Fibroblast of upper back skin (primary cell): Measurements from ENCODE around the gene PARG.
"Not testable (repeated sequence)": the region's sequence is repeated elsewhere in the genome, so short reads cannot be mapped to it uniquely, and the experiment has no call there.

Experiments used
- DNase-seq: peaks from one replicate; pipeline ENCODE4 v3.0.0-alpha.2; 2013

The PARG gene

GRCh38 chr10:49941447-49942338, at the start of gene PARG, which contains the start of gene TIMM23B:
Gene PARG, minus strand, starts transcription at chr10:49942027. Its CDS starts 302 bp downstream, at chr10:49941725.
Gene TIMM23B, plus strand, starts transcription at chr10:49942053. Its CDS starts 142 bp downstream, at chr10:49942195.
- peak; percentile 78 for DNase-seq

DNA sequence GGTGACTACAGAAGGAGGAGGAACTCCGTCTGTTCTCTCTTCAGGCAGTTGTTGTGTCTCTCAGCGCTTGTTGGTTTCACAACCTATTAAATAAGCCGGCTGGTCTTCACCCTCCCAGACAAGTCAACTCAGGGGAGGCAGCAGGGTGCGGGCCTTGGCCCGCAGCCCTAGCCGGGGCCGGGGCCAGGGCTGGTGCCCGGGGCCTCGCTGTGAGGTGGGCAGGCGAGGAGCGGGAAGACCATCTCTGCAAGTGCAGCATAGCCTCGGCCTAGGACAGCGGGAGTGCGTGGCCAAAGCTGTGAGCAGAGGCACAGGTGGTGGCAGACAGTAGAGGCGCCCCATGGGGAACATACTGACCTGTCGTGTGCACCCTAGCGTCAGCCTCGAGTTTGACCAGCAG, 46.5 kb upstream of the PARG start, which contains the start of gene AGAP6:
TSS of gene AGAP6 (plus strand) at position 31 of the 400 bp plus-strand sequence. CDS start at position 341, 310 bp downstream.
- not testable (repeated sequence) for DNase-seq

DNA sequence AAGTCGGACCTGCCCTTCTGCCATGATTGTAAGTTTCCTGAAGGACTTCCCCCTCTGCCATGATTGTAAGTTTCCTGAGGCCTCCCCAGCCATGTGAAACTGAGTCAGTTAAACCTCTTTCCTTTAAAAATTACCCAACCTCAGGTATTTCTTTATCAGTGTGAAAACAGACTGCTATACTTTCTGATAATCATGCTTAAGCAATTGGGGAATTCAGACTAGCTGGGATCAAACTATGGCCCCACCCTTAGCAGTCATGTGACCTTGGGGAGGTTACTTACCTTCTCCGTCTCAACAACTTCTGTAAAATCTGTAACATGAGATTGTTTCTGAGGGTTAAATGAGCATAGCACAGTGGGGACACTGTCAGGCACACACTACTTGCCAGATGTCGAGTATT, 45.4 kb upstream of the PARG start:
- DNase-seq = not testable (repeated sequence)

- not testable (repeated sequence) for DNase-seq
These were observed 35.9 kb upstream of the PARG start for GRCh38 chr10:49977756-49978155.

DNA sequence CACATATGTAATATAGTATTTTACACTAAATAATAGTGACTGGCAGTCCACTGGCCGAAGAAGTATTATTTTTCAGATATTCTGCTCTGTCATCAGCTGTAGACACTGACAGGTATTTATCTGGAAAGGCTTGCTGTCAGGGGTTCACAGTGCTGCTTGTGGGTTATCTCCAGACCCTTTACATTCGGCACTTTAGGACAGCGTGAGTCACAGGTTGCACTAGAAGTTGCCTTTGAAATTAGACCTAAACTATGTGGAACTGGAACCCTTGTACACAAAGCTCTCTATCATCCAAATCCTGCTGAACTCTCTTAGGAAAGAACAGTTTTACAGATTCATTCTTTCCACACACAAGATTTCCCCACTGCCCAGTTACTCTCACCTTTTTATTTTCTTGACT, 30.3 kb upstream of the PARG start:
- DNase-seq = not testable (repeated sequence)

DNA sequence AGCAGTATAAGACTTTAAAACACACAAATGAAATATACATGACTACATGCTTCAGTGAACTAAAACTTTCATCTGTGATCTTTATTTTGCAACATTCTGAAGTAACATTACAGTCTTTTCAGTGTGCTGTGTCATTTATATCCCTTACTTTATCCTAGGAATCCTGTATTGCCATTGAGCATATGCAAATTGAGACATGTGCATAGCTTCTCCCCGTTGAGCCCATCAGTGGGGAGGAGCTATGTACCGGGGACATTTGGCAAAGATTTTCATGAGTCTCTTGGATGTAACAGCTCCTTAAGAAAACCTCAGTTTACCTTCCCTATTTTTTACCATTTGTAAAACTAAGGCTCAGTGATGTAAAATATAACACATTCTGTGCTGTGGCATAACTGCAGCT, 29.6 kb upstream of the PARG start:
- DNase-seq = not testable (repeated sequence)

GRCh38 chr10:49970331-49970857, 28.6 kb upstream of the PARG start:
- DNase-seq = not testable (repeated sequence)

GRCh38 chr10:49953122-49953521, 11.3 kb upstream of the PARG start:
- DNase-seq = not testable (repeated sequence)

DNA sequence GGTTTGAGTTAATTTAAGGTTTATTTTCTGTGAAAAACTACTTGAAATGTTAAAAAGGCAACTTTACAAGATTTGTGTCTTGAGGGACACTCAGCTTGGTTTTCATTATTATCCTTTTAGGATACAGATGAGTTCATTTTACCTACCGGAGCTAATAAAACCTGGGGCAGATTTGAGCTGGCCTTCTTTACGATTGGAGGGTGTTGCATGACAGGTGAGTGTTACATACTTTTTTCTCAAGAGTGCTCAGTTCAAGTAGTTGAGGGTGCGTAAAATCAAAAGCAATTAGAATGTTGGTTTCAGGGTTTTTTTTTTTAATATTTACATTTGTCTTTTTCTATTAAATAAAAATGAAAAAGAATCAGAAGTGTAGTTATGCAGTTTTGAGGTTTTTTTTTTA, 10.2 kb upstream of the PARG start:
- DNase-seq = not testable (repeated sequence)

DNA sequence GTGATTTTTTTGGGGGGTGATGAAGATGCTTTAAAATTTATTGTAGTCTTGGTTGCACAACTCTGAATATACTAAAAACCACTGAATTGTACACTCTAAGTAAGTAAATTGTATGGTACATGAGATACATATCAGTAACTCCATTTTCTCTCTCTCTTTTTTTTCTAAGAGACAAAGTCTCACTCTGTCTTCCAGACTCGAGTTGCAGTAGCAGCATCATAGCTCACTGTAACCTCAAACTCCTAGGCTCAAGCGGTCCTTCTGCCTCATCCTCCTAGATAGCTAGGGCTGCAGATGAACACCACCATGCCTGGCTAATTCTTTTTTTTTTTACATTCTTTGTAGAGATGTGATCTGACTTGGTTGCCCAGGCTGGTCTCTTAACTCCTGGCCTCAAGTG, 6.9 kb upstream of the PARG start:
- not testable (repeated sequence) for DNase-seq

GRCh38 chr10:49948142-49948541, 6.3 kb upstream of the PARG start:
- not testable (repeated sequence) for DNase-seq

GRCh38 chr10:49943607-49944006, 1.8 kb upstream of the PARG start:
- not testable (repeated sequence) for DNase-seq

GRCh38 chr10:49942339-49942705, 495 bp upstream of the PARG start:
- not testable (repeated sequence) for DNase-seq

DNA sequence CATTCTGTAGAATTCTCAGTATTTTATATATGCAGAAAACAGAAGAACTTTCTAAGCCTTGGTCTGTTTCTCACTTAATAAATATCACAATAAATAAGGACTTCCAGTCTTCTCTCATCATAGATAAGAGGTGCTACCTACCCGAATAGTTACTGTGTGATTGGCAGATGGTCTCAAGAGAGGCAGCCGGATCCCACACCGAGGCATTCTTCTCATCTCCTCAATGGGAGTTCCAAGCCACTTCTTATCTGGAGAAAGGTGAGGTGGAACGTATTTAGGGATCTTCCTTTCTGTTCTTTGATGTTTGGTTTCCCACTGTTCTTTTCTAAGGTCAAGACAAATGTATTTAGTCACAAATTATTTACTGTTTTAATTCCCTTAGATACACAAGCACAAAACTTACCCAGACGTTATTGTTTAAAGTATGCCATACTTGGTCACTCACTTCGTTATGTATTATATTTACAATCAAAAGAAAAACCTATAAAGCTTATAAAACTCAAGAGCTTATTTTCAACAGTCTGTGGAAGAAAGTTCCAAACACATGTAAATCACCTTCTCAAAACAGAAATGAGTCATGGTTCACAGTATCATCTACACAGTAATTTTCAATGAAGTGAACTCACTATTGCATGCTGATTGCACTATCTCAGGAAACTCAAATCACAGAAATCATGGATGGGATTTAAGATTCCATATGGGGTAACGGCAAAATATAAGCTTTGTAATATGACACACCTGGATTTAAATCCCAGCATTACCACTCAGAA, 9.7 kb downstream of the PARG start:
- DNase-seq = not testable (repeated sequence)

DNA sequence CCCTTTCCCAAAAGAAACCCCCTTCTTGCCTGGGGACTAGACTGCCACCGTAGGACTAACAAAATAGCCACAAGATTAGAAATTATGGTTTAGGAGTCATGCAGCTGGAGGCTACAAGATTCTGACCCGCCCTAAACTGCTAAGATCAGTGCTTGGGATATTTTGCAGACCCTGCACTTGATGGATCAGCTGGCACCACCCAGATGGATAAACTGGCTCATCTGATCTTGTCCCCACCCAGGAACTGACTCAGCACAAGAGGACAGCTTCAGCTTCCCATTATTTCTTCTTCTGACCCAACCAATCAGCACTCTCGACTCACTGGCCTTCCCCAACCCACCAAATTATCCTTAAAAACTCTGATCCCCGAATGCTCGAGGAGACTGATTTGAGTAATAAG, 10.6 kb downstream of the PARG start:
- DNase-seq = not testable (repeated sequence)

- not testable (repeated sequence) for DNase-seq
These were observed 18.3 kb downstream of the PARG start for GRCh38 chr10:49923572-49923971.

DNA sequence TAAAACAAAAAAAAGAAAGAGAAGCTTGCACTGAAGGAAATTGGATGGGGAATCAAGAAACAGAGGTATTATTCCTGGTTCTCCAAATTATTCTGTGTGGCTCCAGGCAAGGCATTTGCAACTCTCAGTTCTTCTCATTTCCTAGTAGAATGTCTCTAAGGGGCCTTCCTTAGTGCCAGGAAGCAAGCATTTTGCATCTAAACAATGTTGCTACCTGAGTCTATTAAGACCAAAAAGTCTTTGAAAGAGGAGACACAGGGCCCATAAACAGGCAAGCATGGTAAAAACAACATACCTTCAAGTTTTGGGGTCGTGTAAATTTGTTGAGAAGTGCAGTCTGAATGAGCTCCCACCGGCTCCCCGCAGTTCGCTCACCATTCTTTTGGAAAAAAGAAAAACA, 19.8 kb downstream of the PARG start:
- not testable (repeated sequence) for DNase-seq

DNA sequence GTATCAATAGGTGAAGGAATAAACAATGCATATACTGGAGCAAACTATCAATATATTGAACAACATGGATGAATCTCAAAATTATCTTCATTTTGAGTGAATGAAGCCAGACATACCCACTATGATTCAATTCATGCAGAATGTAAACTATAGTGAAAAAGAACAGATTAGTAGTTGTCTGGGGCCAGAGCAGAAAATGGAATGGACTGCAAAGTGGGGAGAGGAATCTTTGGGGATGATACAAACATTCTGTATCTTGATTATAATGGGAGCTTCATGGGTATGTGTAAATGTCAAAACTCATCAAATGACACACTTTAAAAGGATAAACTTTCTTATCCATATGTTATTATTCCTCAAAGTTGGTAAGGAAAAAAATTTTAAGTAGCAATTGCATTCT, 23.9 kb downstream of the PARG start:
- DNase-seq = not testable (repeated sequence)

DNA sequence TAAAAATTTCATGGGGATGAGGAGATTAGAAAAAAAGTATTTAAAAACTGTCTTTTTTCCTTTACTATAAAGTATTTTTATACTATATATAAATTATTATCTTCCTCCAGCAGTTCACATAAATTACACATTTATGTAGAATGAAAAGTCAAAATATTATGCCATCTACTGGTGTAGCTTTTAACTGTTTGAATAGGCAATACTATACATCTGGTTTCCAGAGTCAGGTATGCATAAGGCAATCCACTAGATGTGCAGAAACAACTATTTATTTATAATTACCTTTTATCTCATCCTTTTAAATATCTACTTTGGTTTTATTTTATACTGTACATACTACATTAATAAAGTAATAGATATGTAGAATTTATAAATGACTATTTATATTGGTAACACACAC, 25.4 kb downstream of the PARG start:
- not testable (repeated sequence) for DNase-seq

DNA sequence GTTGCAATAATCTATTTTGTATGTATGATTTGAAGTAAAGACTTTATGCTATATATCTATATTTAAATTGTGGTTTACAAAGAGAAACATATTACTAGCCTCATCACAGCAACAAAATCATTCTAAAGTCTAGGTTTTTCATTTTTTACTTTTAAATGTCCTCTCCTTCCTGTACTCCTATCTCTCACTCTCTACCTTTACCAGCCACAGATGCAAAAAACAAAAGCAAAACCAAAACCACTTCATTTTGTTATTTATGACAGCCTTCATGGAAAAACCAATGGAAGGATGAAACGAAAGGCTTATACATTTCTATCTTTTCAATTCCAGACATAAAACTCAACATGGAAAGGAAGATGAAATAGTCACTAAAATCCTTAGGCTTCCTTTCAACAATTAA, 31.5 kb downstream of the PARG start:
- not testable (repeated sequence) for DNase-seq

- not testable (repeated sequence) for DNase-seq
These were observed 33.3 kb downstream of the PARG start for GRCh38 chr10:49908290-49909080.

GRCh38 chr10:49903829-49904228, 38.0 kb downstream of the PARG start:
- not testable (repeated sequence) for DNase-seq
